ENCODE measurements around the gene WBP1. TPM values are rescaled to one million over a fixed set of nuclear protein-coding genes. Genes with fewer than 3 reads are reported as not detected.

Gene WBP1
- total RNA-seq, 1 donor from 2014 or later, result 109 TPM

GRCh38 chr2:74495440-74495839 is 37.2 kb downstream of the WBP1 start:
- no peak overlapping the region for H3K4me3 Mint-ChIP-seq (ENCODE audit: unreplicated experiment)
- H3K9me3 Mint-ChIP-seq (ENCODE audit: unreplicated experiment), result peaks cover 2% of the 10 kb centered on the region
- TF ChIP-seq CTCF (IDR thresholded peaks at IDR 0.05; ENCODE audit: partially characterized antibody, unreplicated experiment), result no peak
- no peak for DNase-seq
- peaks cover 14% of the 10 kb centered on the region for H3K27me3 Mint-ChIP-seq (ENCODE audit: unreplicated experiment)
- peaks cover 6% of the 10 kb centered on the region for H3K4me1 Mint-ChIP-seq (ENCODE audit: low read depth, unreplicated experiment)
- H3K36me3 Mint-ChIP-seq (ENCODE audit: unreplicated experiment), result peaks cover 8% of the 10 kb centered on the region
- no peak overlapping the region for H3K27ac Mint-ChIP-seq (ENCODE audit: unreplicated experiment)

- DNase-seq, result no peak
- no peak for TF ChIP-seq CTCF (IDR thresholded peaks at IDR 0.05; ENCODE audit: partially characterized antibody, unreplicated experiment)
- Mint-ChIP-seq H3K27ac (ENCODE audit: unreplicated experiment) (no peak overlapping the region), H3K4me1 (ENCODE audit: low read depth, unreplicated experiment) (peaks cover 15% of the 10 kb centered on the region), H3K27me3 (ENCODE audit: unreplicated experiment) (peaks cover 21% of the 10 kb centered on the region), H3K9me3 (ENCODE audit: unreplicated experiment) (peaks cover 5% of the 10 kb centered on the region), H3K4me3 (ENCODE audit: unreplicated experiment) (peak overlapping the region; percentile 86), H3K36me3 (ENCODE audit: unreplicated experiment) (peaks cover 8% of the 10 kb centered on the region)
These were observed 38.9 kb downstream of the WBP1 start for GRCh38 chr2:74496997-74497776.

GRCh38 chr2:74497777-74498499 is 39.7 kb downstream of the WBP1 start:
- Mint-ChIP-seq H3K27ac (ENCODE audit: unreplicated experiment) (no peak overlapping the region), H3K4me1 (ENCODE audit: low read depth, unreplicated experiment) (peaks cover 15% of the 10 kb centered on the region), H3K36me3 (ENCODE audit: unreplicated experiment) (peaks cover 8% of the 10 kb centered on the region), H3K9me3 (ENCODE audit: unreplicated experiment) (peaks cover 9% of the 10 kb centered on the region), H3K27me3 (ENCODE audit: unreplicated experiment) (peaks cover 24% of the 10 kb centered on the region), H3K4me3 (ENCODE audit: unreplicated experiment) (peak overlapping the region; percentile 86)
- no peak for TF ChIP-seq CTCF (IDR thresholded peaks at IDR 0.05; ENCODE audit: partially characterized antibody, unreplicated experiment)
- peak; percentile 32 for DNase-seq

DNA sequence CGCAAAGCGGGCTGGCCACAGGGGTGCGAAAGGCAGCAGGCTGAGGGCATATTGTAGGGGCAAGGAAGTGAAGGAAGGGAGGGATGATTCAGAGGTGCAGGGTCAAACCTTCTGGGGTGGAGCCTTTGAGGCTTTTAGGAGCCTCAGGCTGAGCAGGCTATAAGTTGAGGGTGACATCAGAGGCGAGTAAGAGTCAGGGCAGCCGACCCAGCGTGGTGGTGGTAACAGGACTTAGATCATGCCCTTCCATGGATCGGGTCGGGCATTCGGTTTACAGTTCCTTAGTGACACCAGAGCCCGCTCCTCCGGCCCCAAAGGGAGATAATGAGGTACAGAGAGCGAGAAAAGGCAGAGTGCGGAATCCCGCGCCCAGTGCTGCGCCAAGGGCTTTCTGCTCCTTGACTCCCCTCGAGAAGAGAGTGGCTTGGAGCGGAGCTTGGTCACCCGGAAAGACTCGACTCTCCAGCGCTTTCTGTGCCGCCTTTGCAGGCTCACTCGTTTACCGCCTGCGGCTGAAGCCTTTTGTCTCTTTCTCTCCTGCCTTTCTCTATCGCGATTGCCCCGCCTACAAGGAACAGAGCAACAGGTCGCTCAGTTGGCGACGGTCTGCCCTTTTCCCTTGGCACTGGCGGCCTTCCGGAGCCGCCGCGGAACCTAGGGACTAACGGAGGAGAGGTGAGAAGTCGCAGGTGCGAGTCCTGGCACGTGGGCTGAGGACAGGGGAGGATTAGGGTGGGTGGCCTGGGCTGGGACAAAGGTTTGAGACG is 40.4 kb downstream of the WBP1 start:
- Mint-ChIP-seq H3K4me3 (ENCODE audit: unreplicated experiment) (peak overlapping the region; percentile 86), H3K27ac (ENCODE audit: unreplicated experiment) (no peak overlapping the region), H3K27me3 (ENCODE audit: unreplicated experiment) (peaks cover 25% of the 10 kb centered on the region), H3K36me3 (ENCODE audit: unreplicated experiment) (peaks cover 8% of the 10 kb centered on the region), H3K9me3 (ENCODE audit: unreplicated experiment) (peaks cover 9% of the 10 kb centered on the region), H3K4me1 (ENCODE audit: low read depth, unreplicated experiment) (peaks cover 15% of the 10 kb centered on the region)
- no peak for TF ChIP-seq CTCF (IDR thresholded peaks at IDR 0.05; ENCODE audit: partially characterized antibody, unreplicated experiment)
- DNase-seq, result peak; percentile 34

Measured in glutamatergic neuron (in vitro differentiated cells).